ENCODE measurements around the gene CHD1L. TPM values are rescaled to one million over a fixed set of nuclear protein-coding genes. Genes with fewer than 3 reads are reported as not detected.
"Not testable (repeated sequence)": the region's sequence is repeated elsewhere in the genome, so short reads cannot be mapped to it uniquely, and the experiment has no call there.

The CHD1L gene
- total RNA-seq, 1 donor from 2014 or later = 13.0 TPM

DNA sequence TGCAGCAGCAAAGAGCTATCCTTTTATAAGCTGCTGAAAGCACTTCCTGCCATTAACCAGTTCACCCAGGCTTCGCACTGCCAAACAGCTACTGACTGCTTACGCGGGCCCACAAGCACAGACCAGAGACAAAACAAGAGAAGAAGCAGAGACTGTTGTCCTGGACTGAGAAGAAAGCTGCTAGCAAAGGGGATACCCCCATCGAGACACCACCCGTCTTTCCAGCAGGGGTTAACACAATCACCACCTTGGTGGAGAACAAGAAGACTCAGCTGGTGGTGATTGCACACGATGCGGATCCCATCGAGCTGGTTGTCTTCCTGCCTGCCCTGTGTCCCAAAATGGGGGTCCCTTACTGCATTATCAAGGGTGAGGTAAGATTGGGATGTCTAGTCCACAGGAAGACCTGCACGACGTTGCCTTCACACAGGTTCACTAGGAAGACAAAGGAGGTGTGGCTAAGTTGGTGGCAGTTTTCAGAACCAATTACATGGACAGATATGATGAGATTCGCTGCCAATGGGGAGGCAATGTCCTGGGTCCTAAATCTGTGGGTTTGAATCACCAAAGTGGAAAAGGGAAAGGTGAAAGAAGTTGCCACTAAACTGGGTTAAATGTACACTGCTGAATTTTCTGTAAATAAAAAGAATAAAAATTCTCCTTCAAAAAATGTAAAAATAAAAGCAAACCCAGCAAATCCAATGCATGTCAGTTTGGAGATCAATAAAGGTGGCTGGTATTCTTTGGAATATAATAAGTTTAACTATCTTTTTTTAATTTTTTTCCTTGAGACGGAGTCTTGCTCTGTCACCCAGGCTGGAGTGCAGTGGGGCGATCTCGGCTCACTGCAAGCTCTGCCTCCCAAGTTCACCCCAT lies 18.5 kb upstream of the CHD1L start:
- DNase-seq (ENCODE audit: low spot score) = no peak
- intact Hi-C loops (cut with DNase I) = no loop called here

DNA sequence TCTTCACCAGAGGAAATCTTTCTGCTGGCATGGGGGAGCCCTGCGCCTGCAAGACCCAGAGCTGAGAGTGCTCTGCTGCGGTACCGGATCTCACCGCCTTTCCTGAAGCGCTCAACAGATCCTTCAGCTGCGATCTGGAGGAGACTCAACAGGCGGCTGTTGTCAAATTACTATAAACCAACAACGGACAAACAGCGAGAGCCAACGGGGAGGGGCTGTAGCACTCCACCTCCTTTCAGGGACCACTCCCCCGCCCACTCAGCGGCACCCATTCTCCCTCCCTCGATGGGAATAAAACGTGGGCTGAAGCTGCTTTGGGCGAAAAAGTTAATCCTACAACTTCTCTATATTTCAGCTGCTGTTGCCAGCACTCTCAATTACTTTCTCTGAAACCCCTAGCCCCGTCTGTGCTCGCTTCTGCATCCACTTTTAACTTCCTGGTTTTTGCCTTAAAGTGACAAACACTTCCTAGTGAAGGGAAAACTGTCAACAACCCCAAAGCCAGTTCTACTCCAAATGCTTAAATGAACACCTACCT lies 17.2 kb upstream of the CHD1L start, which contains the start of gene FMO5:
Gene FMO5 (minus strand): TSS at position 147 of the 538 bp plus-strand sequence. CDS start 310 bp downstream, outside the sequence.
- peak; percentile 82 for DNase-seq (ENCODE audit: low spot score)
- intact Hi-C loops (cut with DNase I) = no loop called here

DNA sequence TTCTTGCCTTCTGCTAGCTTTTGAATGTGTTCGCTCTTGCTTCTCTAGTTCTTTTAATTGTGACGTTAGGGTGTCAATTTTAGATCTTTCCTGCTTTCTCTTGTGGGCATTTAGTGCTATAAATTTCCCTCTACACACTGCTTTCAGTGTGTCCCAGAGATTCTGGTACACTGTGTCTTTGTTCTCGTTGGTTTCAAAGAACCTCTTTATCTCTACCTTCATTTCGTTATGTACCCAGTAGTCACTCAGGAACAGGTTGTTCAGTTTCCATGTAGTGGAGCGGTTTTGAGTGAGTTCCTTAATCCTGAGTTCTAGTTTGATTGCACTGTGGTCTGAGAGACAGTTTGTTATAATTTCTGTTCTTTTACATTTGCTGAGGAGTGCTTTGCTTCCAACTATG lies 11.5 kb upstream of the CHD1L start:
- intact Hi-C loops (cut with DNase I); DNase-seq (ENCODE audit: low spot score): not testable (repeated sequence)

DNA sequence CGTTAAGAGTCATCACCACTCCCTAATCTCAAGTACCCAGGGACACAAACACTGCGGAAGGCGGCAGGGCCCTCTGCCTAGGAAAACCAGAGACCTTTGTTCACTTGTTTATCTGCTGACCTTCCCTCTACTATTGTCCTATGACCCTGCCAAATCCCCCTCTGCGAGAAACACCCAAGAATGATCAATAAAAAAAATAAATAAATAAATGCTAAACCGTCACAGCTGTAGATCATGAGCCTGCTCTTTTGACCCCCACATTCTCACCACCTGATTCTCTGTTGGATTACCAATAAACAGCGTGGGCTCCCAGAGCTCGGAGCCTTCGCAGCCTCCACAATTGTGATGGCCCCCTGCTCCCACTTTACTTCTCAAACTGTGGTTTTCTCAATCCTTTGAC lies 8.6 kb upstream of the CHD1L start:
- DNase-seq (ENCODE audit: low spot score); intact Hi-C loops (cut with DNase I): not testable (repeated sequence)

DNA sequence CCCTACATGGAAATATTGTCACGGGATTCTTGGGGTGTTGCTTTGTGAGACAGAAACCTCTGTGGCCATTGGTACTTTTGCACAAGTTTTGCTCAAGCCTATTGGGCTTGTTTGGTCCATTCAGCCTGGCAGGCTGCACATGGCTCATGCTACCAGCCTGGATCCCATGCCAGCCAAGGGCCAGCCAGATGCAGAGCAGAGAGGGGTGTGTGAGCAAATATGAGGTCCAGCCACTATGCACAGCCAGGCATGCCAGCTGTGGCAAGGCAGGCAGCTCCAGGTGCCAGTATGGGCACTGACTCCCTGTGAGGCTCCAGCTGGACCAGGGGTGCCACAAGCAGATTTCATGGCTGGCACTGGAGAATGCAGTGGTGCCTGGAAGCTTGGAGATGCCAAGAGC lies 6.7 kb upstream of the CHD1L start:
- DNase-seq (ENCODE audit: low spot score) = no peak
- intact Hi-C loops (cut with DNase I) = no loop called here

DNA sequence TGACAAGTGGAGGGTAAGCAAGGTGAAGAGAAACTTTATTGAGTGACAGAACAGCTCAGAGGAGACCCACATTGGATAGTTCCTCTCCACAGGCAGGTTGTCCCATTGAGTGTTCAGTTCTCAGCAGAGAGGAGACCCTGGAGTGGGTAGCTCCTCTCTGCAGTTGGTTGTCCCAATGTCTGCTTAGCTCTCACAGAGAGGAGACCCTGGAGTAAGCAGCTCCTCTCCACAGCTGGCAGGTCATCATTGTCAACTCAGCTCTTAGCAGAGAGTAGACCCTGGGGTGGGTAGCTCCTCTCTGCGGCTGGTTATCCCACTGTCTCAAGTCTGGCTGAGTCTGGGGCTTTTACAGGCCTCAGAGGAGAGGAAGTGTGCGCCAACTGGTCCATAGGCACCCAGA lies 6.0 kb upstream of the CHD1L start:
- intact Hi-C loops (cut with DNase I) = no loop called here
- no peak for DNase-seq (ENCODE audit: low spot score)

DNA sequence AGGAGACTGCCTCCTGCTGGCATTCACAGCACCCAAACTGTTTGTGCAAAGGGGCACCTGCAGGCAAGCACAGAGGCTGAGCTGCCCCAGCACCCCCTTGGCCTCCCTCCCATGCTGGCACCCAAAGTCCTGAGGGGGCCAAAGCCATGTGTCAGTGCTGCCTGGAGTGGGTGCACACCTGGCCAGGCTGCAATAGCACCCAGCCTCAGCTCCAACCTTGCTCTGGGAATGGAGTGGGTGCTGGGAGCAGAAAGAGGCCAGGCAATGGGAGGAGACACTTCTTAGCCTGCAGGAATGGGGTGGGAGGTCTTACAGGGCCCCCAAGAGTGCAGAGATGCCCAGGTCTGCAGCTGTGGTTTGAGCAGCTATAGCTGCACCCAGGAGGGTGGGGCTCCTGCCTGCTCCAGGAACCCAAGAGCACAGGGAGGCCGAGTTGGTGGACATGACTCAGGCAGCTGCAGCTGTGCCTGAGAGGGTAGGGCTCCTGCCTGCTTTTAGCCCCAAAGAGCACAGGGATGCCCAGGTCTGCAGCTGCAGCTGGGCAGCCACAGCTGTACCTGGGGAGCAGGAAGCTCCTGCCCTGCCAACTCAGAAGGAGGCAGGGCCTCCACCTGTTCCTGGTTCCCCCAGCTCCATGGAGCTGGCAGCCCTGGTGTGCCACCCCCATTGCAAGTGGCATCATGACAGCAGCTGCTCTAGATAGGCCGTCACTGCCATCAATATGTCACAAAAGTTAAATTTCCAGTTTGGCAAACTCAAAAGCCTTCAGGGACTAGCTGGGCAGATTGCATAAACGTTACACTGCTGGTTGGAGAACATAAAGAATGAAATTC lies 5.3 kb upstream of the CHD1L start:
- intact Hi-C loops (cut with DNase I) = no loop called here
- DNase-seq (ENCODE audit: low spot score) = no peak

DNA sequence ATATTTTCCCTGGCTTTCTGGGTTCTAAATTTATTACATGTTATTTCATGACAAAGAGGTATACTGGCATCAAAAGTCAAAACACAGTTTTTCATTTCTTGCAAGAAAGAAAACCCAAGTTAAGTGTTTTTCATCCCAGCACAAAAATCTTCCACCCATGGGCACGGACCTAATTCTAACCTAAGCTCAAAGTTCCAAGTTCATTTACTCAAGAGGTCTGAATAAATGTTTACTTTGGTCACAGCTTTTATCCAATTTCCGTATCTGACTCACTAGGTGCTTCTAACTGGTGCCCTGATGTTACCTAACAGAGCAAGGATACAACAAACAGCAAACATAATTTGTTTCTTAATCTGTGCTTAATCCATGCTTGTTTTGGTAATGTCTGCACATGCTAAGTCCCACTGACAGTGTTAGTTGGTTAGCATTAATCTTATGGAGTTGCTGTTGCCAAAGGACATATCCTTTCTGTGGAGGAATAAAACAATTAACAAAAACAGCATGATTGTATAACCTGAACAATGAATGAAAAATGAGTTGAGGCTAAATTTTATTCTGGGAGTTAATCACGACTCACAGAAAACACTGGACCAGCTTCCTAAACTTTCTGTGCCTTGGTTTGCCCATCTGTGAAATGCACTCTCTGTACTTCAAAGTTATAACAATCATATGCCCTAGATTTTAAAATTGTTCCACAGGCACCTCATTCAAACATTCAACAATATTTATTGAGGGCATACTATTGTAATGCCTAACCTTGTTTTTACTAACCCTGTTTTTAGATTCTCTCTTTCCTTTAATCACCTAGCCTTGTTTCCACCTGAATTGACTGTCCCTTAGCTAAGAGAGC lies 4.2 kb upstream of the CHD1L start:
- intact Hi-C loops (cut with DNase I) = no loop called here
- no peak for DNase-seq (ENCODE audit: low spot score)

DNA sequence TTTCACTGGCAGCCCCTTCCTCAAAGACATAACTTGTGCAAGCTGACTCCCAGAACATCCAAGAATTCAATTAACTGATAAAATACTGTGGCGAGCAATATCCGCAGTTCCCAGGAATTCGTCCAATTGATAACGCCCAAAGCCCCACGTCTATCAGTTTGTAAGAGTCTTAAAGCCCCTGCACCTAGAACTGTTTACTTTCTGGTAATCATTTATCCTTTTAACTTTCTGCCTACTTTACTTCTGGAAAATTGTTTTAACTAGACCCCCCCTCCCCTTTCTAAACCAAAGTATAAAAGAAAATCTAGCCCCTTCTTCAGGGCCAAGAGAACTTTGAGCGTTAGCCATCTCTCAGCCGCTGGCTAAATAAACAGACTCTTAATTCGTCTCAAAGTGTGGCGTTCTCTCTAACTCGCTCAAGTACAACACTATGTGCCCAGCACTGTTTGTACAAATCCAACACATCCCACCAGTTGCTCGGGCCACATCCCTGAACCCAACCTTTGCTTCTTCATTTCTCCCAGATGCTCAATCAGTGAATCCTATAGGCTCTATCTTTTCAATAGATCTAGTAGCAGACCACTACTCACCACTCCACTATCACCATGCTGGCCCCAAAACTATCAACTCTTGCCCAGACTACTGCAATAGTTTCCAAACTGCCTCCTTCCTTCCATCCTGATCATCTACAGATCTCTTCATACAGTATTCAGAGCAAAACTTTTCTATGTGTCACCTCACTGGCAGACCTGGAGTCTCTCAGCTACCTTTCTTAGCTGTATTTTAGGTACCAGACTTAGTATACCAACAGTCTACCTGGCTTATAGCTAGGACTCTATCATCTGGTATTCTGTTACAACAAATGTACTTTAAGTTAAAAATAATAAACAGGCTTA lies 3.3 kb upstream of the CHD1L start:
- no peak for DNase-seq (ENCODE audit: low spot score)
- intact Hi-C loops (cut with DNase I) = no loop called here

DNA sequence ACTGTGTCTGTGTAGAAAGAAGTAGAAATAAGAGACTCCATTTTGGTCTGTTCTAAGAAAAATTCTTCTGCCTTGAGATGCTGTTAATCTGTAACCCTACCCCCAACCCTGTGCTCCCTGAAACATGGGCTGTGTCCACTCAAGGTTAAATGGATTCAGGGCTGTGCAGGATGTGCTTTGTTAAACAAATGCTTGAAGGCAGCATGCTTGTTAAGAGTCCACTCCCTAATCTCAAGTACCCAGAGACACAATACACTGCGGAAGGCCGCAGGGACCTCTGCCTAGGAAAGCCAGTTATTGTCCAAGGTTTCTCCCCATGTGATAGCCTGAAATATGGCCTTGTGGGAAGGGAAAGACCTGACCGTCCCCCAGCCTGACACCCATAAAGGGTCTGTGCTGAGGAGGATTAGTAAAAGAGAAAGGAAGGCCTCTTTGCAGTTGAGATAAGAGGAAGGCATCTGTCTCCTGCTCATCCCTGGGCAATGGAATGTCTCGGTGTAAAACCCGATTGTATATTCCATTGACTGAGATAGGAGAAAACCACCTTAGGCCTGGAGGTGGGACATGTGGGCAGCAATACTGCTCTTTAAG lies 2.3 kb upstream of the CHD1L start:
- DNase-seq (ENCODE audit: low spot score); intact Hi-C loops (cut with DNase I): not testable (repeated sequence)

DNA sequence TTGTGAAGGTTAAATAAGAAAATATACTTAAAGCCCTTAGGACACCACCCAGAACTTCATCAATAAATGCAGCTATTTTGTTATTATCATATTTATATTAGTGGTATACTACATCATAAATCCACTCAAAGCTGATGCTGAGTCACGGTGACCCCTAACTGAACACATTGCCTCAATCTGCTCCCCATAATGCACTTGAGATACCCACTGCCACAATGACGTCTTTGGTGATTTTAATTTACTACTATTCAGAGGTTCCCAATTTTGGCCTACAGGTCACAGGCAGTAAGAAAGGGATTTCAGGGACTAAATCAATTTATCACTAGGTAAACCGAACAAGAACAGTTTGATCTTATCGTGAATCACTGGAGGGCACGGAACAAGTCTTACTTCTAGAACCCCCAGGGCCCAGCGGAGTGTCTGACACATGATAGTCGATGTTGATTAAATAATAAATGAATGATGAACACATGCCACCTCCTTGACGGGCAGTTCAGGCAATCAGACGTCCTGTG lies 493 bp upstream of the CHD1L start:
- intact Hi-C loops (cut with DNase I) = loop anchor here (1.0 kb wide), 1 partner anchor 70 kb away; the partner anchor contains the start of gene PRKAB2
- DNase-seq (ENCODE audit: low spot score) = no peak

DNA sequence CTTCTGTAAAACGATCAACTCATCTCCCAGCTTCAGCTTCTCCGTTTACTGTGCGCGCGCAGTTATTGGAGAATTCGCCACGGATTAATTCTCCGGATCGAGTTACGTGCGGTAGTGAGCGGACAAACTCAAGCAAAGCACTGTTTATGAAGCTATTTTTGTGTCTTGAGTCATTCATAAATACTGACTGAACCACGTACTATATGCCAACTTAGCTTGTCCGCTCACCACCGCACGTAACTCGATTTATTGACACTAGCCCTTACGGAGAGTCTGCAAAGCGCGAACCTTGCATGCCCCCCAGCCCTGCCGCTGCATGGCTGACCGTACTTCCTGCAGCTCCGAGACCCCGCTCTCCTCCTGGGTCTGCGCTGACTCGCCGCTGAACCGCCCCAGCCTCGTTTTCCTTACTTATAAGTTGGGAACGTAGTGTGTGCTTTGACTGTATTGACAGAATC lies 773 bp downstream of the CHD1L start:
- DNase-seq (ENCODE audit: low spot score) = no peak
- intact Hi-C loops (cut with DNase I) = no loop called here

DNA sequence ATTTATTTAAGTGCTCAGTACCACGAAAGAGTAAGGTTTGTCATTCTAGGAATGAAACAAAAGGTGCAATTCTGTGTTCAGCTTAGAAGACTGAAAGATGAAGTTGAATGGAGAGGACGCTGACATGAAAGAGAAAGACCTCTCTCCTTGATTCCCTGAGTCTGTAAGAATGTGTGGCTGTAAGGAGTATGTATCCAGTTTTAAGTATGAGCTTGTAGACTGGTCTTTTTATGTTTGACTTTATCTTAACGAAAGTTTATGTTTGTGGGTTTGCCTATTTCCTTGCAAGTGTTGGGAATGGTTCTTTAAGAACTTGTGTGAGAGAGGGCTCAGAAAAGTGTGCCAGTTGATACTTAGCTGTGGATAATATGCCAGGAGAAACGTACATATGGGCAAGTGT lies 1.4 kb downstream of the CHD1L start:
- no peak for DNase-seq (ENCODE audit: low spot score)
- intact Hi-C loops (cut with DNase I) = no loop called here

DNA sequence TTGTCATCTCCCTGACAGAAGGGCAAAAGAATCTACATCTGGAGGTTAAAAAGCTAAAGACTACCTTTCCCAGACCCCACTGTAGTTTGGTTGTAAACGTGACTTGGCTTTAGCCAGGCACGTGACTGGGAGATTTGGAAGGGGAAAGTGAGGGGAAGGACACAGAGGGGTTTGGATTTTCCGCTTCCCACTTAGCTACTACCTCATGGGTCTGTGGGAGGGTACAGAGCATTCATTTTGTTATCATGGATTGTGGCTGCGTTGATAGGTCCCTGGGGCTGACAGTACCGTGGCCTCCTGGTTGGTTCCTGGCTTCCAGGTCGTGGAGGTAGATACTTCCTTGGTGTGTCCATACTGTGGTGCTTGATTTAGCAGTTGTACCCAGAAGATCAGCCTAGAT lies 2.6 kb downstream of the CHD1L start:
- no peak for DNase-seq (ENCODE audit: low spot score)
- intact Hi-C loops (cut with DNase I) = no loop called here

DNA sequence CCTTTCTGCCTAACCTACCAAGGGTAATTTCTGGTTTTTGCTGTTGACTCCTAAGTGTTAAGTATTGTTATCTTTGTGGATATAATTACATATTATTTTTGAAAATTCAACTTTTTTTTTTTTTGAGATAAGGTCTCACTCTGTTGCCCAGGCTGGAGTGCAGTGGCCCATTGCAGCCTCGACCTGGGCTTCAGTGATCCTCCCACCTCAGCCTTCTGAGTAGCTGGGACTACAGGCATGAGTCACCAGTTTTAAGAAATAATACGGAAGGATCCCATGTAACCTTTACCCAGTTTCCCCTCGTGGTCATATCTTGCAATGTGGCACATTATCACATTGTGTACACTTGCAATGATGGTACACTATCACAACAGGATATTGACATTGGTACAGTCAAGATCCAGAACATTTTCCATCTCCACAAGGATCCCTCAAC lies 3.1 kb downstream of the CHD1L start:
- DNase-seq (ENCODE audit: low spot score) = no peak
- intact Hi-C loops (cut with DNase I) = no loop called here

DNA sequence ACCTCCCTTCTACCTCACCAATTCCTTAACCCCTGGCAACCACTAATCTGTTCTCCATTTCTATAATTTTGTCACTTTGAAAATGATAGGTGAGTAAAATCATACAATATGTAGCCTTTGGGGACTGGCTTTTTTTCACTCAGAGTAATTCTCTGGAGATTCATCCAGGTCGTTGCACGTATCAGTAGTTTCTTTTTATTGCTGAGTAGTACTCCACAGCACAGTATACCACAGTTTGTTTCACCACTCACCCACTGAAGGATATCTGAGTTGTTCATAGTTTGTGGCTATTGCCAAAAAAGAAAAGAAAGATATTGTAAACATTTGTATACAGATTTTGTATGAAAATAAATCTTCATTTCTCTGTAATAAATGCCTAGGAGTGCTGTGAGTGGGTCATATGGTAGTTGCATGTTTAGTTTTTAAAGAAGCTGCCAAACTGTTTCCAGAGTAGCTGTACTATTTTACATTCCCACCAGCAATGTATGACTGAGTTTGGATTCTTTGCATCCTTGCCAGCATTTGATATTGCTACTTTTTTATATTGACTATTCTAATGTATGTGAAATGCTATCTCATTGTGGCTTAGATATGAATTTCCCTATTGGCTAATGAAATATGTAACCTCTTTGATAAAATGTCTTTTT lies 3.7 kb downstream of the CHD1L start:
- intact Hi-C loops (cut with DNase I) = no loop called here

More for the DNA sequence above, 3.7 kb downstream of the CHD1L start:
- no peak for DNase-seq (ENCODE audit: low spot score)
